ENCODE results near the gene TRIO. TPM values are rescaled to one million over a fixed set of nuclear protein-coding genes. Genes with fewer than 3 reads are reported as not detected.

TRIO gene
- total and polyA plus RNA-seq, 2 donors (not counting 3 experiments of a cell fraction or from before 2014, with no cell fraction given) = 82.9 to 248 TPM

DNA sequence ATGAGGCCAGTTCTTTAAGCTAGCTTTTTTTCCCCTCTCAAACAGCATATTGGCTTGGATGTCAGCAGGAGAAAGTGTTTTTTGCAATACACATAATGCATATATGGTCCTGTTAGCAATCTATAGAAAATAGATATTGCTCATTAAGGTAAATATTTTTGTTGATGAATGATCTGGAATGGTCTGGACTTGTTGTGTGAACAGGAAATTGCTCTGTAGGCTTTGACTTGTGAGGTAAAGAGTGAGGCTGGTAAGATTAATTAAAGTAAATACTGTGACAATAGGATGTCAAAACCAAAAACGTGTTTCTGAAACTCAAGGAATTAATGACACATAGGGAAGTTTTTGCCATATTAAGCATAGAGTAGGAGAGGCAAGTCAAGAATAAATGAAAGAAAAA, 176.0 kb downstream of the TRIO start:
- DNase-seq (ENCODE audit: low read depth, low spot score) = no peak
- FAIRE-seq = no peak
- BruUV-seq (replicated peaks) = no TSS peak
- no peak for TF ChIP-seq FOS (IDR thresholded peaks at IDR 0.05; ENCODE audit: borderline replicate concordance, insufficient read depth, low read length)
- TF ChIP-seq POLR2A (IDR thresholded peaks at IDR 0.05; ENCODE audit: low read depth, low read length) = no peak
- TF ChIP-seq, protein P1, sequence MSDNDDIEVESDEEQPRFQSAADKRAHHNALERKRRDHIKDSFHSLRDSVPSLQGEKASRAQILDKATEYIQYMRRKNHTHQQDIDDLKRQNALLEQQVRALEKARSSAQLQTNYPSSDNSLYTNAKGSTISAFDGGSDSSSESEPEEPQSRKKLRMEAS (IDR thresholded peaks at IDR 0.05; ENCODE audit: insufficient read depth, insufficient read length) = no peak
- no peak for TF ChIP-seq EZH2 (IDR thresholded peaks at IDR 0.05; ENCODE audit: borderline replicate concordance, low read depth, low read length, severe bottlenecking)
- TF ChIP-seq JUN (IDR thresholded peaks at IDR 0.05; ENCODE audit: borderline replicate concordance, insufficient read depth, insufficient read length, low read depth) = no peak
- TF ChIP-seq CTCF (IDR thresholded peaks at IDR 0.05; ENCODE audit: extremely low read depth in 1 of 2, insufficient read depth in 1 of 2, low read depth in 1 of 2, low read length in 2 of 2) = no peak
- no peak for TF ChIP-seq GATA2 (IDR thresholded peaks at IDR 0.05; ENCODE audit: insufficient read depth, insufficient read length, low read depth, low read length)
- dilution Hi-C loops (cut with MboI; ENCODE audit: extremely low pct_ligation_motif_present, low sequenced_read_pairs) (no loop called here), intact Hi-C loops (cut with micrococcal nuclease) (no loop called here)
- no peak overlapping the region for H3K27ac ChIP-seq (ENCODE audit: insufficient read depth, low read depth, low read length)
- no peaks in the 10 kb centered on the region for H3K4me1 ChIP-seq (ENCODE audit: control insufficient read depth, extremely low read depth, insufficient read depth, low read length)
- no peak overlapping the region for H2AFZ ChIP-seq (ENCODE audit: low read depth, low read length)
- H3K36me3 ChIP-seq (ENCODE audit: control insufficient read depth in 2 of 2, extremely low read depth in 1 of 2, insufficient read depth in 2 of 2, low read length in 2 of 2) = peaks cover 9 to 22% of the 10 kb centered on the region in 2 experiments
- no peak overlapping the region for H3K9ac ChIP-seq (replicated peaks; ENCODE audit: extremely low read depth, insufficient read depth, low read length)
- H3K4me2 ChIP-seq (ENCODE audit: insufficient read depth, low read length) = no peak overlapping the region
- H3K79me2 ChIP-seq (ENCODE audit: control insufficient read depth, insufficient read depth, low read length) = peaks cover 68% of the 10 kb centered on the region
- ChIA-PET CTCF (no interaction called here), POLR2A (no interaction called here)
- H4K20me1 ChIP-seq (replicated peaks; ENCODE audit: control insufficient read depth, extremely low read depth, insufficient read depth, low read length) = peaks cover 2% of the 10 kb centered on the region
- H3K9me1 ChIP-seq (replicated peaks; ENCODE audit: control insufficient read depth, extremely low read depth, insufficient read depth, low read length) = no peaks in the 10 kb centered on the region
- no peaks in the 10 kb centered on the region for H3K27me3 ChIP-seq (ENCODE audit: control insufficient read depth in 2 of 2, insufficient read depth in 2 of 2, low read length in 2 of 2)
- H3K4me3 ChIP-seq (replicated peaks in 1 of 3; ENCODE audit: insufficient read depth in 1 of 3, low read depth in 1 of 3, low read length in 3 of 3) = no peak overlapping the region
- no peaks in the 10 kb centered on the region for H3K9me3 ChIP-seq (replicated peaks; ENCODE audit: control insufficient read depth, insufficient read depth, low read length)
